CD4-positive, alpha-beta T cell treated with Interleukin-12 subunit alpha and Interleukin-12 subunit beta, for 1 hour (primary cell): ENCODE results near the gene RHBDD2.
"Not testable (repeated sequence)": the region's sequence is repeated elsewhere in the genome, so short reads cannot be mapped to it uniquely, and the experiment has no call there.

Experiments used
- DNase-seq: peaks from one replicate; pipeline ENCODE4 v3.0.0-alpha.2; 2020

The RHBDD2 gene

GRCh38 chr7:75878769-75879611 is at the start of gene RHBDD2:
RHBDD2 (plus strand) TSS chr7:75879034; CDS start chr7:75879083, 49 bp downstream.
- peak; percentile 98 for DNase-seq

- not testable (repeated sequence) for DNase-seq
These were observed 49.2 kb upstream of the RHBDD2 start for GRCh38 chr7:75829656-75830055.

GRCh38 chr7:75830978-75831377 is 47.9 kb upstream of the RHBDD2 start:
- no peak for DNase-seq

GRCh38 chr7:75833662-75834061 is 45.2 kb upstream of the RHBDD2 start:
- DNase-seq = not testable (repeated sequence)

- DNase-seq = no peak
These were observed 43.0 kb upstream of the RHBDD2 start for GRCh38 chr7:75835688-75836285.

- DNase-seq = no peak
These were observed 42.0 kb upstream of the RHBDD2 start for GRCh38 chr7:75836798-75837197.

- DNase-seq = not testable (repeated sequence)
These were observed 40.4 kb upstream of the RHBDD2 start for GRCh38 chr7:75838281-75838930.

GRCh38 chr7:75840029-75840428 is 38.8 kb upstream of the RHBDD2 start:
- DNase-seq = no peak

GRCh38 chr7:75842836-75843446 is 35.9 kb upstream of the RHBDD2 start:
- no peak for DNase-seq

GRCh38 chr7:75843613-75844116 is 35.2 kb upstream of the RHBDD2 start:
- DNase-seq = no peak

- DNase-seq = no peak
These were observed 34.7 kb upstream of the RHBDD2 start for GRCh38 chr7:75844158-75844557.

- not testable (repeated sequence) for DNase-seq
These were observed 33.7 kb upstream of the RHBDD2 start for GRCh38 chr7:75845132-75845531.

GRCh38 chr7:75847707-75848106 is 31.1 kb upstream of the RHBDD2 start:
- DNase-seq = no peak

GRCh38 chr7:75849573-75849972 is 29.3 kb upstream of the RHBDD2 start:
- DNase-seq = no peak

GRCh38 chr7:75850235-75850634 is 28.6 kb upstream of the RHBDD2 start:
- DNase-seq = no peak

- no peak for DNase-seq
These were observed 24.6 kb upstream of the RHBDD2 start for GRCh38 chr7:75854233-75854632.

- DNase-seq = not testable (repeated sequence)
These were observed 24.0 kb upstream of the RHBDD2 start for GRCh38 chr7:75854813-75855345.

GRCh38 chr7:75856536-75856935 is 22.3 kb upstream of the RHBDD2 start:
- no peak for DNase-seq

GRCh38 chr7:75858410-75858809 is 20.4 kb upstream of the RHBDD2 start:
- no peak for DNase-seq

- DNase-seq = no peak
These were observed 17.2 kb upstream of the RHBDD2 start for GRCh38 chr7:75861636-75862035.

- not testable (repeated sequence) for DNase-seq
These were observed 14.6 kb upstream of the RHBDD2 start for GRCh38 chr7:75864251-75864650.

- DNase-seq = no peak
These were observed 12.7 kb upstream of the RHBDD2 start for GRCh38 chr7:75866114-75866488.
